OCI-LY3 (cell line): ENCODE measurements around the gene FAM149B1.
A peak's percentile ranks its signal among the peaks of the same experiment; 100 is the strongest.

ENCODE experiments used
- H2AFZ ChIP-seq: fragments of 200-600, 300-600 bp; shearing (Covaris generic); 2 replicates; pipeline ENCODE4 v1.6.0; 2014; ENCODE audit warnings: antibody characterized with exemption, low read depth, low read length
- H3K27ac ChIP-seq: fragments of 200-600, 300-600 bp; sonication (generic); 2 replicates; pipeline ENCODE4 v1.5.1; 2014; ENCODE audit warnings: mild to moderate bottlenecking, low read length, moderate library complexity, mixed read lengths
- H3K27me3 ChIP-seq: fragments of 200-600, 300-600 bp; sonication (generic); 2 replicates; pipeline ENCODE4 v1.6.1; 2014; ENCODE audit warnings: low read depth, low read length, mixed read lengths
- H3K36me3 ChIP-seq: fragments of 200-600, 300-600 bp; sonication (generic); replicated peaks from 2 replicates; pipeline ENCODE3; 2014; ENCODE audit warnings: low read depth, low read length, mixed read lengths
- H3K4me1 ChIP-seq: fragments of 300-600, 200-600 bp; sonication (generic); 2 replicates; pipeline ENCODE4 v1.6.1; 2014; ENCODE audit warnings: low read length, mixed read lengths
- H3K4me2 ChIP-seq: fragments of 200-600, 300-600 bp; sonication (generic); 2 replicates; pipeline ENCODE4 v1.6.1; 2014; ENCODE audit warnings: low read length, mixed read lengths
- H3K4me3 ChIP-seq: fragments of 300-600, 200-600 bp; sonication (generic); 2 replicates; pipeline ENCODE4 v1.5.1; 2014; ENCODE audit warnings: antibody characterized with exemption, mild to moderate bottlenecking, low read length, moderate library complexity
- H3K79me2 ChIP-seq: fragments of 300-600, 200-600 bp; shearing (Covaris generic); 2 replicates; pipeline ENCODE4 v1.6.1; 2014; ENCODE audit warnings: mild to moderate bottlenecking, low read length, mixed read lengths
- H3K9ac ChIP-seq: fragments of 300-600, 200-600 bp; shearing (Covaris generic); 2 replicates; pipeline ENCODE4 v1.6.0; 2014; ENCODE audit warnings: mild to moderate bottlenecking, low read length, moderate library complexity
- H3K9me3 ChIP-seq: fragments of 200-600, 300-600 bp; shearing (Covaris generic); 2 replicates; pipeline ENCODE4 v1.6.1; 2014; ENCODE audit warnings: low read length, mixed read lengths; ENCODE audit not compliant: insufficient read depth
- H4K20me1 ChIP-seq: fragments of 200-600, 300-600 bp; sonication (generic); 2 replicates; pipeline ENCODE4 v1.6.1; 2016; ENCODE audit warnings: low read length, mixed read lengths; ENCODE audit not compliant: insufficient read depth
- EZH2phosphoT487 ChIP-seq: fragments of 200-600 bp; shearing (Covaris generic); IDR thresholded peaks from 2 replicates; pipeline ENCODE4 v1.6.1; 2018; ENCODE audit warnings: antibody characterized with exemption, mixed run types, low read depth
- TF ChIP-seq, protein P1 (sequence below): fragments of 200-600, 300-600 bp; sonication (generic); IDR thresholded peaks from 2 replicates; pipeline ENCODE4 v1.5.1; 2014; ENCODE audit warnings: antibody characterized with exemption, low read length, low read depth

FAM149B1 gene

DNA sequence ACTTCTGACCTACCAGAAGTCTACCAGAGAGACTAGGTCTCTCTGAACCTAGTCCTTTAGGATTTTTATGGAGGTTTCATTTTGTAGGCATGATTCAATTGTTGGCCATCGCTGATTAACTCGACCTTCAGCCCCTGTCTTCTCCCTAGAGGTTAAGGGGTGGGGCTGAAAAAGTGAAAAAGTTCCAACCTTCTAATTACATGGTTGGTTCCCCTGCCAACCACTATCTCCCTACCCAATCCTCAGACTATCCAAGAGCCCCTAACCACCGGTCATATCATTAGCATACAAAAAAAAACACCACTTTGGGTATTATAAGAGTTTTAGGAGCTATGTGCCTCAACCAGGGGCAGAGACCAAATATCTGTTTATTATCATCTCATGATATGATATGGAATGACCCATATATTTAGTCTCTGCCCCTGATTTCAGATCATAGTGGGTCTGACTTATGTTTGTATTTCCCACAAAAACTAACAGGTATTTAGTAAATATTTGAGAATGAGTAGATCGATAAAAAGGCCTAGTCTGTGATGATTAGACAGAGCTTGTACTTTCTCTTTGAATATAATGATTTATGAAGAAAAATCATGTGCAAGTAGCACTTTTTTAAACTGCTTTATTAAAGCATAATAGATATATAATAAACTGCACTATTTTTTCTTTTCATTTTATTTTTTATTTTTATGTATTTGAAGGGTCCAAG lies 43.3 kb downstream of the FAM149B1 start:
- no peak overlapping the region for H3K4me2 ChIP-seq
- no peaks in the 10 kb centered on the region for H3K9me3 ChIP-seq
- no peak overlapping the region for H3K4me3 ChIP-seq
- no peaks in the 10 kb centered on the region for H3K79me2 ChIP-seq
- H3K4me1 ChIP-seq = no peaks in the 10 kb centered on the region
- H3K27me3 ChIP-seq = no peaks in the 10 kb centered on the region
- no peaks in the 10 kb centered on the region for H4K20me1 ChIP-seq
- no peak overlapping the region for H2AFZ ChIP-seq
- H3K27ac ChIP-seq = no peak overlapping the region
- no peak for TF ChIP-seq EZH2phosphoT487
- TF ChIP-seq, protein P1, sequence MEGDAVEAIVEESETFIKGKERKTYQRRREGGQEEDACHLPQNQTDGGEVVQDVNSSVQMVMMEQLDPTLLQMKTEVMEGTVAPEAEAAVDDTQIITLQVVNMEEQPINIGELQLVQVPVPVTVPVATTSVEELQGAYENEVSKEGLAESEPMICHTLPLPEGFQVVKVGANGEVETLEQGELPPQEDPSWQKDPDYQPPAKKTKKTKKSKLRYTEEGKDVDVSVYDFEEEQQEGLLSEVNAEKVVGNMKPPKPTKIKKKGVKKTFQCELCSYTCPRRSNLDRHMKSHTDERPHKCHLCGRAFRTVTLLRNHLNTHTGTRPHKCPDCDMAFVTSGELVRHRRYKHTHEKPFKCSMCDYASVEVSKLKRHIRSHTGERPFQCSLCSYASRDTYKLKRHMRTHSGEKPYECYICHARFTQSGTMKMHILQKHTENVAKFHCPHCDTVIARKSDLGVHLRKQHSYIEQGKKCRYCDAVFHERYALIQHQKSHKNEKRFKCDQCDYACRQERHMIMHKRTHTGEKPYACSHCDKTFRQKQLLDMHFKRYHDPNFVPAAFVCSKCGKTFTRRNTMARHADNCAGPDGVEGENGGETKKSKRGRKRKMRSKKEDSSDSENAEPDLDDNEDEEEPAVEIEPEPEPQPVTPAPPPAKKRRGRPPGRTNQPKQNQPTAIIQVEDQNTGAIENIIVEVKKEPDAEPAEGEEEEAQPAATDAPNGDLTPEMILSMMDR = no peak
- no peaks in the 10 kb centered on the region for H3K36me3 ChIP-seq
- no peak overlapping the region for H3K9ac ChIP-seq

GRCh38 chr10:73215749-73216148 lies 47.8 kb downstream of the FAM149B1 start:
- Histone ChIP-seq H2AFZ (no peak overlapping the region), H3K4me1 (no peaks in the 10 kb centered on the region), H3K4me3 (no peak overlapping the region), H3K9me3 (no peaks in the 10 kb centered on the region), H3K27me3 (no peaks in the 10 kb centered on the region), H4K20me1 (no peaks in the 10 kb centered on the region), H3K27ac (no peak overlapping the region), H3K4me2 (no peak overlapping the region), H3K9ac (no peak overlapping the region), H3K79me2 (no peaks in the 10 kb centered on the region), H3K36me3 (peaks cover 9% of the 10 kb centered on the region)
- TF ChIP-seq, protein P1 = no peak
- no peak for TF ChIP-seq EZH2phosphoT487

GRCh38 chr10:73217628-73218027 lies 49.7 kb downstream of the FAM149B1 start:
- no peaks in the 10 kb centered on the region for H3K4me1 ChIP-seq
- no peak overlapping the region for H3K27ac ChIP-seq
- H2AFZ ChIP-seq = no peak overlapping the region
- no peaks in the 10 kb centered on the region for H3K9me3 ChIP-seq
- H3K4me2 ChIP-seq = no peak overlapping the region
- H4K20me1 ChIP-seq = no peaks in the 10 kb centered on the region
- H3K36me3 ChIP-seq = peaks cover 9% of the 10 kb centered on the region
- no peak overlapping the region for H3K9ac ChIP-seq
- H3K79me2 ChIP-seq = no peaks in the 10 kb centered on the region
- no peak overlapping the region for H3K4me3 ChIP-seq
- no peak for TF ChIP-seq EZH2phosphoT487
- H3K27me3 ChIP-seq = no peaks in the 10 kb centered on the region

- H3K27ac ChIP-seq = no peak overlapping the region
- H3K79me2 ChIP-seq = no peaks in the 10 kb centered on the region
- no peaks in the 10 kb centered on the region for H3K9me3 ChIP-seq
- H3K4me2 ChIP-seq = no peak overlapping the region
- H3K4me1 ChIP-seq = no peaks in the 10 kb centered on the region
- no peaks in the 10 kb centered on the region for H4K20me1 ChIP-seq
- peaks cover 9% of the 10 kb centered on the region for H3K36me3 ChIP-seq
- H2AFZ ChIP-seq = no peak overlapping the region
- no peak overlapping the region for H3K9ac ChIP-seq
- H3K27me3 ChIP-seq = no peaks in the 10 kb centered on the region
- no peak overlapping the region for H3K4me3 ChIP-seq
- TF ChIP-seq, protein P1 = peak; percentile 39
- TF ChIP-seq EZH2phosphoT487 = no peak
Observed at GRCh38 chr10:73218431-73219191, 50.7 kb downstream of the FAM149B1 start.
